Umbilical cord (tissue), 2 donors: ENCODE data around the gene MAGI1. TPM values are rescaled to one million over a fixed set of nuclear protein-coding genes. Genes with fewer than 3 reads are reported as not detected.
A peak's percentile ranks its signal among the peaks of the same experiment; 100 is the strongest.
"Not testable (repeated sequence)": the region's sequence is repeated elsewhere in the genome, so short reads cannot be mapped to it uniquely, and the experiment has no call there.

Experiments used
- DNase-seq: peaks from one replicate; pipeline ENCODE4 v3.0.0-alpha.2; 2015; ENCODE audit warnings: low spot score
- total RNA-seq: library from RNA; depleted of rRNA; stranded (reverse); fragments of >200 nt; gene quantifications from one replicate; pipeline ENCODE4 v1.2.3, GENCODE V29; 2014; ENCODE audit warnings: low replicate concordance; ENCODE audit not compliant: insufficient read depth

MAGI1 gene
- total RNA-seq, 1 donor from 2014 or later: 34.7 TPM

- DNase-seq: no peak
These were observed 161.6 kb downstream of the MAGI1 start for GRCh38 chr3:65877160-65877559.

GRCh38 chr3:65876028-65876420 is 162.7 kb downstream of the MAGI1 start:
- DNase-seq: no peak

GRCh38 chr3:65875393-65876027 is 163.2 kb downstream of the MAGI1 start:
- no peak for DNase-seq

GRCh38 chr3:65873869-65874268 is 164.8 kb downstream of the MAGI1 start:
- DNase-seq: no peak

DNA sequence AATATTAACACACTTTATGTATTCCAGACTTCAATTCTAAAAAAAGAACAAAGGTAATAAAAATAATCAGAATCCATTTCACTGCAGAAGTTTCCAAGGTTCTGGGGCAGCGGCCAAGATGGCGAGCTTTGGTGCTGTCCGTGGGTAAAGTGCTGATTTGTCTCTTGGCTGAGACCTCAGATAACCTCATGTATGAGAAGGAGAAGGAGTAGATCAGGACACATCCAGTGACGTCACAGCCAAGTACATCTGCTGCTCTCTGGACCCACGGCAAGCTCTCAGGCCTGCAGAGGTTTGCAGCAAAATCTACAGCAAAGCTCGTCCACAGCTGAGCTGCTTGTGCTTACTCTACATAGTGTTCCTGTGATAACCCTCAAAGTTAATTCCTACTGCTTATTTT is 165.7 kb downstream of the MAGI1 start:
- peak; percentile 47 for DNase-seq

DNA sequence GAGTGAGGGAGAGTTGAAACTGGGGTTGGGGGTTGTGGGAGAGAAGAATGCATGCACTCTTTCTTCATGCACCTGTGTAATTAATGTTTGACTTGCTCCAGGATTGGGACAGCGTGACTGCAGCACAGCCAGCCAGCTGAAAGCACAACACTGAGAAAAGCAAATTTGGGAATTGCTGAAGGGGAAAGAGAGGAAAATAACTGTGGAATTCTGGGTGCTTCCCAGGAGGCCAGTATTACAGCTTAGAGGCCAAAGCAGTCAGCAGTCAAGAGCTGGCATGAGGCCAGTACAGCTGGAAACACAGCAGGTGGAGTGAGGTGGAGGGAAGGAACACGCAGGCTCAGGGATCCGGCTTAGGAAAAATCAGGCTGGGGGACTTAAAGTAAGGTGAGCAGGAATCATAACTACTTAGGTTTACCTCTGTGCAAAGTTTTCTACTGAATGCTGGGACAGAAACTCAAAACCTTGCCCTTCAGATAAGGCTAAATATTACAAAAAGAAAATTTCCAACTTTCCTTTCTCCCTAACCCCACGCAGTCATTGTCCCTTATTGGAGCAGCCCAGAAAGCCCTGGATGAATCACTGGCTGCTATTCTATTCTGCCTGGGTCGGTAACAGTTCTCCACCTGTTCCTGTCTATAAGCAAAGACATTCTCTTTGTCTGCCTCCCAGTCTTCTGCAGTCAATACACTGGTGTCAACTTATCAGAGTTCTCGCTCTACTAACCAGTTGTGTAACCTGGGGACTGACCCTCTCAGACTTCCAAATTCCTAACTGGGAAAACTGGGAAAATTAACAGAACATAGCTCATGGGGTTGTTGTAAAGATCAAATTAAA is 167.2 kb downstream of the MAGI1 start:
- no peak for DNase-seq

DNA sequence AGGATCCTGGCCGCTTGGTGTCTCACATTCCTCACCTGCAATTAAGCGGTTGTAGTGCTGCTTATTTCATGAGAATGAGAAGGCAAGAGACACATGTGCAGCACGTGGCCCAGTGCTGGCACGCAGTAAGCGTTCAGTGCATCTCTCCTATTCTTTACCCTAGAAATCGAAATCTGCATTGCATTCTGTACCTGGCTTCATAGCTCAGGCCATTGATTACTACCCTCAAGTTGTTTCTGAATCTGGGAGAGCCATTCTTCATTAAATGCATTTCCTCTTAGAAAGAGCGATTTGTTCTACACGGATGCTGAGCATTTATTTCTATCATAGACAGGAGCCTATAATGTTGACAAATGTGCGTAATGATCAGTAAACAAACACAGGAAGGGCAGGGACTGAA is 168.9 kb downstream of the MAGI1 start:
- DNase-seq: no peak

GRCh38 chr3:65867463-65868210 is 171.1 kb downstream of the MAGI1 start:
- no peak for DNase-seq

DNA sequence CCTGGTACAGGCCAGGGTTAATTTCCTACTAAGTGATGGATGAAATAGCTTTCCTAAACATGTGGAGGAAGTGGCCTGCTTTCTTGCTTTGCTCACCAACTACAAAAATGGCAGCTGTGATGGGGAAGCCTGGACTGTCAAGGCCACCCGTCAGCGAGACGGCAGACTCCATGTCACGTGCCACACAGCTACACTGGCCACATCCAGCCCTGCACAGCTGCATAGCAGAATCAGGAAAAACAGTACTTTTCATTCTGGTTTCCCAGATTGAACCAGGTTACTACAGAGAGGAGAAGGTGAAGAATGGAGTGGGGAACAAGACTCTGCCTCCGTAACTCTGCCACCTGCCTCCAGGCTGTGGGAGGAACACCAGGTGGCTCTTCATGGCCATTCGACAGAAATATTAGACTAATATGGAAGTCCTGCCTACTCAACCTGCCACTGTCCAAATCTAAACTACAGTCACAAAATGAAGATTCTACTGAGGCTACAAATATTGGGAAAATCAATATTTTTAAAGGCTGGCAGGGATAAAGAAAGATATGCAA is 174.3 kb downstream of the MAGI1 start:
- no peak for DNase-seq

GRCh38 chr3:65861718-65862117 is 177.0 kb downstream of the MAGI1 start:
- DNase-seq: peak; percentile 41

DNA sequence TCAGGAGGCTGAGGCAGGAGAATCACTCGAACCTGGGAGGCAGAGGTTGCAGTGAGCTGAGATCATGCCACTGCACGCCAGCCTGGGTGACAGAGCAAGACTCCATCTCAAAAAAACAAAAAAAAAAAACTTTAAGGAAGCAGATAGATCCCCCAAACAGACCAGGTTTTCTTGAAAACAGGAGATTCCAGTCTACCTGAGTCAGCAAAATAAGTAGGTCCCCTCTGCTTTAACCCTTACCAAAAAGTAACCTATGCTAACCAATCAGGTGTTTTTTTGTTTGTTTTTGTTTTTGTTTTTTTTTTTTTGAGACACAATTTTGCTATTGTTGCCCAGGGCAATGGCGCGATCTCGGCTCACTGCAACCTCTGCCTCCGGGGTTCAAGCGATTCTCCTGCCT is 179.1 kb downstream of the MAGI1 start:
- not testable (repeated sequence) for DNase-seq

DNA sequence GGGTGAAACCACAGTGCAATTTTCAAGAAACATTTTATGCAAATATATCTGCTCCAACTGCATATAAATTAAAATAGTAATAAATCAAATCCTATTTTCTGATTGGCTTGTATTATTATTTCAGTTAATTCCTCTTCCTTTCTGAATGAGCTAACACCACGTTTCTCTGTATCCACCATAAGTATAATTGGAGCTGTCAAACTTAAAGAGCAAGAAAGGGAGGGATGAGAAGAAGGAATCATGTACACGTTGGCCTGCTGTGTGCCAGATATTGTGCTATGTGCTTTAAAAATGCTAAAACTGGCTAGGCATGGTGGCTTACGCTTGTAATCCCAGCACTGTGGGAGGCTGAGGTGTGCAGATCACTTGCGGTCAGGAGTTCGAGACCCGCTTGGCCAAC is 180.0 kb downstream of the MAGI1 start:
- no peak for DNase-seq

DNA sequence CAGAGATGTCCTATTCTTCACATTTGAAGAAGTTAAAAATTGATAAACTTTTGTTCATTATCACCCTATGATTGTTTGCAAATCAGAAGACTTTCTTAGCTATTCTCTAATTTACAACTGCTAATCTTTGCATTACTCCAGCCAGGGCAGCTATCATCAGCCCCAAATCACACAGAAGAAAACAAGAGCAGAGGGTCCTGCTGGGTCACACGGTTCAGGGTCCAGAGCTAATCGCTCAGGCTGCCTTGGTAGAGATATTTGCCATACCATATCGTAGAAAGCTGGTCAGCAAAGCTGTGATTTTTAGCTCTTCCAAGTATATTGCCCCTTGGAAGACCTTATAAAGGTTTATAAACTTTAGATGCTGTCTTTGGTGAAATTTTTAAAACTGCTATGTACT is 181.4 kb downstream of the MAGI1 start:
- no peak for DNase-seq

DNA sequence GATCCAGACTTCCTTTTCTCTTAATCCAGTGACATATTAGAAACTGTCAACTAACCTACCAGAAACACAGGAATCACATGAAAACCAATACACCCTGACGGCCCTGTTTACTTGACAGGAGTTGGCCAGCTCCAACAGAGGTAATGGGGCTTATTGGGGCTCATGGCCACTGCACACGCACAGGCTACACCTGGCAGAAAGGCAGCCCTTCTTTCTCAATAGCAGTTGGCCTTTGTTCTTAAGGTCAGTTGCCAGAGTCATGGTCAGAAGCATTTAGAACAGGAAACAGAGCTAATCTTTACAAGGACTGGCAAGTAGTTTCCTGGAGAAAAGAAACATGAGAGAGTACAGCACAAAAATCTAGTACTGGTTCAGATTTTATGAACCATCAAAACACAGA is 181.8 kb downstream of the MAGI1 start:
- no peak for DNase-seq

DNA sequence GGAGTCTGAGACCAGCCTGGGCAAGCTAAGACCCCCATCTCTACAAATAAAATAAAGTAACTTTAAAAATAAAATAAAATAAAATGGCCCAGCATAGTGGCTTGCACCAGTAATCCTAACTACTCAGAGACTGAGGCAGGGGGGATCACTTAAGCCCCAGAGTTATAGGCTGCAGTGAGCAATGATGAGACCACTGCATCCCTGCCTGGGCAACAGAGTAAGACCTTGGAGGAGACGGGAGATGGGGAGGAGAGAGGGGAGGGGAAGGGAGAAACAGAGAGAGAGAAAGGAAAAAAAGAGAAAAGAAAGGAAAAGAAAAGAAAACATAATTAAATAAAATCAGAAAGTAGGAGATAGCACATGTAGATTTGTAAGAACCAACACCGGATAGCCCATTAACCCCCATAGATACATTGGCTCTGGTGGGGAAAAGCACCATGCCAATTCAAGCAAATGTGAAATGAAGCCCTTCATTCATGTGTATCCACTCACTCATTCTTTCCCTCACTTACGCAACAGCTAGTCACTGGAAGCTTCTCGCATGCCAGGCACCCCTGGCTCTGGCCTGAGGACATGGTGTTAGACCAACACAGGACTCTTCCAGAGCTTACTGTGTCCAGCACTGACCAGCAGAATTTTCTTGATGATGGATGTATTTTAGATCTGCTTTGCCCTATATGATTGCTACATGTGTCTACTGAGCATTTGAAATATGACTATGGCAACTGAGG is 183.2 kb downstream of the MAGI1 start:
- DNase-seq: no peak

GRCh38 chr3:65854606-65855304 is 184.0 kb downstream of the MAGI1 start:
- no peak for DNase-seq

GRCh38 chr3:65851827-65852226 is 186.9 kb downstream of the MAGI1 start:
- DNase-seq: peak; percentile 86

DNA sequence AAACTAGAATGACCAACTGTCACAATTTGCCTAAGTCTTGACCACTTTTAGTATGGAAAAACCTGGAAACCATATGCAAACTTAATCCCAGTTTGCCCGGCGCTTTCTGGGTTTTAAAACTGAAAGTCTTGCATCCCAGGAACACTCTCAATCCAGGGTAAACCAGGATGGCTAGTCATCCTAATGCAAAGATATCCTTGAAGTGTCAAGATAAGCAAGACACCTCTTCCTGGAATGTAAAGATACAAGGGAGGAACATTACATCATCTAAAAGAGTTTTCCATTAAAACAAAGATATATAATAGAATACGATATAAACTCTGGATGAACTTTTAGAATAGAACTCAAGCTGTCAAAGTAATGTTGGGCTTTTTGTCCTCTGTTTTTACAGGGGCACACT is 188.5 kb downstream of the MAGI1 start:
- DNase-seq: peak; percentile 60

DNA sequence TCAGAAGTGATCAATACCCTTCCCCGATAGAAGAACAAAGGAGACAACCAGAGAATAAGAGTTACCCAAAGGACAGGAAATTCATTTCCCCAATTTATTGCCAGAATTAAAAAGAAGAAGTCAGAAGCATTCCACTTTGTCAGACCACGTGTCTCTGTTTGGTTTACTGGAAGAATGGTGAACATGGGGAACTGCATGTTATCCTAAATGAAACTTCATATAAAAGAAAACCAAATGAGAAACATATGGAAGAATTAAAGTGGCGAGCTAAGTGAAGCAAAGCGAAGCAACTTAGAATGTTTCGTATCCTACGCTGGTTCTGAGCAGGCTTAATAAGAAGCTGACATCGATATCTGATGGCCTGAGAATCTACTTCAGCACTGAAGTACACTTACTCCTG is 190.7 kb downstream of the MAGI1 start:
- no peak for DNase-seq

- DNase-seq: peak; percentile 17
These were observed 191.8 kb downstream of the MAGI1 start for GRCh38 chr3:65846936-65847335.

- no peak for DNase-seq
These were observed 194.3 kb downstream of the MAGI1 start for GRCh38 chr3:65844370-65844769.
